ENCODE measurements around the gene VTCN1. TPM values are rescaled to one million over a fixed set of nuclear protein-coding genes. Genes with fewer than 3 reads are reported as not detected.

The VTCN1 gene
- total and polyA plus RNA-seq, 2 of the 13 experiments (the other 11 are each of a cell fraction or from before 2014, with no cell fraction given) = not detected

- Histone ChIP-seq H3K79me2 (ENCODE audit: insufficient read depth, low read length) (no peaks in the 10 kb centered on the region), H3K4me2 (ENCODE audit: low read depth, low read length) (no peak overlapping the region), H3K4me1 (ENCODE audit: insufficient read depth, low read length) (peaks cover 19% of the 10 kb centered on the region), H3K36me3 (replicated peaks in 1 of 2; ENCODE audit: control insufficient read depth in 1 of 2, insufficient read depth in 2 of 2, low read length in 2 of 2) (no peaks in the 10 kb centered on the region), H3K9ac (ENCODE audit: insufficient read depth, low read depth, low read length) (no peak overlapping the region), H3K9me3 (ENCODE audit: low read length) (no peaks in the 10 kb centered on the region), H3K27me3 (ENCODE audit: control insufficient read depth in 1 of 2, insufficient read depth in 2 of 2, low read length in 2 of 2) (no peaks in the 10 kb centered on the region; a peak in 1 of 5 replicates), H3K4me3 (replicated peaks in 1 of 3; ENCODE audit: insufficient read depth in 1 of 3, low read depth in 2 of 3, low read length in 3 of 3) (no peak overlapping the region), H3K27ac (ENCODE audit: extremely low read length, insufficient read depth, low read length) (no peak overlapping the region), H2AFZ (ENCODE audit: low read length) (no peak overlapping the region), H4K20me1 (ENCODE audit: insufficient read depth, low read length) (no peaks in the 10 kb centered on the region)
- TF ChIP-seq ZNF34 (CRISPR knock-in tag; IDR thresholded peaks at IDR 0.05; ENCODE audit: borderline replicate concordance) (no peak), PITX1 (CRISPR knock-in tag; IDR thresholded peaks at IDR 0.05) (no peak), MNT (IDR thresholded peaks at IDR 0.05) (no peak), CENPT (CRISPR knock-in tag; IDR thresholded peaks at IDR 0.05; ENCODE audit: low read depth) (no peak), ZNF317 (CRISPR knock-in tag; IDR thresholded peaks at IDR 0.05) (no peak), ZNF441 (CRISPR knock-in tag; IDR thresholded peaks at IDR 0.05; ENCODE audit: borderline replicate concordance) (no peak), ZEB1 (IDR thresholded peaks at IDR 0.05; ENCODE audit: insufficient replicate concordance, low read depth) (no peak), HES4 (CRISPR knock-in tag; IDR thresholded peaks at IDR 0.05; ENCODE audit: borderline replicate concordance) (no peak), THAP9 (CRISPR knock-in tag; IDR thresholded peaks at IDR 0.05; ENCODE audit: borderline replicate concordance) (no peak), NFIB (CRISPR knock-in tag; IDR thresholded peaks at IDR 0.05; ENCODE audit: borderline replicate concordance) (no peak), ZNF256 (CRISPR knock-in tag; conservative IDR thresholded peaks at IDR 0.05) (no peak), ZNF124 (CRISPR knock-in tag; IDR thresholded peaks at IDR 0.05) (no peak), ZNF136 (CRISPR knock-in tag; IDR thresholded peaks at IDR 0.05; ENCODE audit: low read depth) (no peak), RFXANK (CRISPR knock-in tag; IDR thresholded peaks at IDR 0.05) (no peak), ZNF350 (CRISPR knock-in tag; IDR thresholded peaks at IDR 0.05; ENCODE audit: borderline replicate concordance, low read depth) (no peak), ZNF605 (CRISPR knock-in tag; IDR thresholded peaks at IDR 0.05) (no peak), ZNF512B (CRISPR knock-in tag; IDR thresholded peaks at IDR 0.05; ENCODE audit: borderline replicate concordance) (no peak), NFE2L1 (CRISPR knock-in tag; IDR thresholded peaks at IDR 0.05; ENCODE audit: borderline replicate concordance) (no peak), MAZ (IDR thresholded peaks at IDR 0.05; ENCODE audit: borderline replicate concordance, low read depth, low read length) (no peak), MAZ (CRISPR knock-in tag; IDR thresholded peaks at IDR 0.05; ENCODE audit: low read depth) (no peak)
- FAIRE-seq (no peak), ATAC-seq (no peak), DNase-seq (ENCODE audit: low spot score) (no peak)
- POLR2A ChIA-PET = no interaction called here
- CTCF ChIA-PET (ENCODE audit: low intra/inter-chr PET ratio, low total read pairs) = no interaction called here
- intact Hi-C loops (cut with micrococcal nuclease; ENCODE audit: unreplicated experiment) (loop anchor here (5.0 to 10.0 kb wide), 2 partner anchors 48 to 240 kb away; partner anchors contain the start of gene MAN1A2), in situ Hi-C loops (cut with HindIII; ENCODE audit: extremely low pct_ligation_motif_present, low pct_unique_long_range_greater_than_20kb) (loop anchor here (25.0 kb wide), 1 partner anchor 163 kb away; no protein-coding TSS in a partner anchor)
- BruUV-seq (replicated peaks) = no TSS peak
- WGBS (ENCODE audit: low lambda C conversion rate) = 0% methylated on average over 1 of the region's 1 CpG
Observed at GRCh38 chr1:117124661-117125060, 86.1 kb downstream of the VTCN1 start.

All from HepG2 (cell line).